Measurements from ENCODE around the gene ST3GAL3. TPM values are rescaled to one million over a fixed set of nuclear protein-coding genes. Genes with fewer than 3 reads are reported as not detected.

The ST3GAL3 gene
- polyA plus RNA-seq, 1 of the 3 experiments (the other 2 are of a cell fraction): 20.6 TPM

DNA sequence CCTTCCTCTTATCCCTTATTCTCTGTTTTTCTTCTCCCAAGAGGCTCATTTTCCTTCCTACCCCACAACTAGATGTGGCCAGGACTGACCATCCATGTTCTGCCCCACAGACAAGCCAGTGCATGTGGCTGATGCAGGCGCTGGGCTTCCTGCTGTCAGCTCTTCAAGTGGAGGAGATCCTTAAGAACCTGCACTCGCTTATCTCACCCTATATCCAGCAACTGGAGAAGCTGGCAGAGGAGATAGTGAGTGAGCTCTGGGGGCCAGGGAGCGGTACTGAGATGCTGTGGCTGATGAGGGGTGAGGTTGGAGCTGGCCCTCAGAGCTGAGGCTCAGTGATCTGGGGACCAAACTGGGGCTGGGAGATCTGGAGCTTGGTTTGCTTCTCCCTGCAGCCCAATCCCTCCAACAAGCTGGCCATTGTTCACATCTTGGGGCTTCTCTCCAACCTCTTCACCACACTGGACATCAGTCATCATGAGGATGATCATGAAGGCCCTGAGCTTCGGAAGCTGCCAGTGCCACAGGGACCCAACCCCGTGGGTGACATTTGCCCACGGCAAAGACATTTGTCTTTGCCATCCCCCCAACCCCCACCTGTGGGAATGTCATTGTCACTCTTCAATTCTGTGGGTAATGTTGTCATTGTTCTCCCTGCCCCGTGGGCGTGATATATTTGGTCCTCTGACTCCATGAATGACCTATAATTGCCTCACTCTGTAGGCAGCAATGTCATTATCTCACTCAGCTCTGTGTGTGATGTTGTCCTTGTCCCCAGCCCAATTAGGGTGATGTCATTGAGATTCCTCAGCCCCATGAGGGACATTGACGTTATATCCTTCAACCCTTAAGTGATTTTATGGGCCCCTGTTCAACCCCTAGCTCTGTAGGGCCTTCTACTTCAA, 251.3 kb downstream of the ST3GAL3 start:
- Histone ChIP-seq H4K20me1 (ENCODE audit: insufficient read depth) (no peaks in the 10 kb centered on the region), H3K9me3 (no peaks in the 10 kb centered on the region), H3K4me1 (ENCODE audit: control insufficient read depth in 1 of 2, insufficient read depth in 2 of 2, low read depth in 1 of 2, low read length in 1 of 2) (no peaks in the 10 kb centered on the region), H3K4me3 (ENCODE audit: low read depth in 2 of 2, low read length in 1 of 2) (no peak overlapping the region), H3K9me2 (no peaks in the 10 kb centered on the region), H3K4me2 (no peak overlapping the region), H3K27me3 (ENCODE audit: insufficient read depth) (no peaks in the 10 kb centered on the region), H2AFZ (ENCODE audit: low read depth) (no peak overlapping the region), H3K36me3 (replicated peaks in 1 of 2; ENCODE audit: control insufficient read depth in 1 of 2, insufficient read depth in 2 of 2, low read length in 1 of 2) (peaks cover 3 to 66% of the 10 kb centered on the region in 2 experiments), H3K27ac (ENCODE audit: low read depth in 2 of 2, low read length in 1 of 2) (no peak overlapping the region), H3K79me2 (ENCODE audit: insufficient read depth) (no peaks in the 10 kb centered on the region), H3K9ac (no peak overlapping the region), H3F3A (replicated peaks; ENCODE audit: insufficient read depth) (no peaks in the 10 kb centered on the region)
- TF ChIP-seq, protein P1, sequence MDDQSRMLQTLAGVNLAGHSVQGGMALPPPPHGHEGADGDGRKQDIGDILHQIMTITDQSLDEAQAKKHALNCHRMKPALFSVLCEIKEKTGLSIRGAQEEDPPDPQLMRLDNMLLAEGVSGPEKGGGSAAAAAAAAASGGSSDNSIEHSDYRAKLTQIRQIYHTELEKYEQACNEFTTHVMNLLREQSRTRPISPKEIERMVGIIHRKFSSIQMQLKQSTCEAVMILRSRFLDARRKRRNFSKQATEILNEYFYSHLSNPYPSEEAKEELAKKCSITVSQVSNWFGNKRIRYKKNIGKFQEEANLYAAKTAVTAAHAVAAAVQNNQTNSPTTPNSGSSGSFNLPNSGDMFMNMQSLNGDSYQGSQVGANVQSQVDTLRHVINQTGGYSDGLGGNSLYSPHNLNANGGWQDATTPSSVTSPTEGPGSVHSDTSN (IDR thresholded peaks at IDR 0.05): no peak
- TF ChIP-seq, protein P2, sequence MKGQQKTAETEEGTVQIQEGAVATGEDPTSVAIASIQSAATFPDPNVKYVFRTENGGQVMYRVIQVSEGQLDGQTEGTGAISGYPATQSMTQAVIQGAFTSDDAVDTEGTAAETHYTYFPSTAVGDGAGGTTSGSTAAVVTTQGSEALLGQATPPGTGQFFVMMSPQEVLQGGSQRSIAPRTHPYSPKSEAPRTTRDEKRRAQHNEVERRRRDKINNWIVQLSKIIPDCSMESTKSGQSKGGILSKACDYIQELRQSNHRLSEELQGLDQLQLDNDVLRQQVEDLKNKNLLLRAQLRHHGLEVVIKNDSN (IDR thresholded peaks at IDR 0.05; ENCODE audit: borderline replicate concordance, low read depth): no peak
- TF ChIP-seq, protein P3, sequence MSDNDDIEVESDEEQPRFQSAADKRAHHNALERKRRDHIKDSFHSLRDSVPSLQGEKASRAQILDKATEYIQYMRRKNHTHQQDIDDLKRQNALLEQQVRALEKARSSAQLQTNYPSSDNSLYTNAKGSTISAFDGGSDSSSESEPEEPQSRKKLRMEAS (IDR thresholded peaks at IDR 0.05; ENCODE audit: low read depth): no peak
- no peak for TF ChIP-seq NFIC (IDR thresholded peaks at IDR 0.05; ENCODE audit: borderline replicate concordance)
- TF ChIP-seq ELF1 (IDR thresholded peaks at IDR 0.05): no peak
- TF ChIP-seq FOXJ3 (CRISPR knock-in tag; IDR thresholded peaks at IDR 0.05): no peak
- no peak for TF ChIP-seq RFX5 (IDR thresholded peaks at IDR 0.05; ENCODE audit: low read length)
- no peak for TF ChIP-seq MXI1 (IDR thresholded peaks at IDR 0.05; ENCODE audit: low read depth, low read length)
- TF ChIP-seq EZH2phosphoT487 (IDR thresholded peaks at IDR 0.05; ENCODE audit: borderline replicate concordance, low read depth): no peak
- TF ChIP-seq SMC3 (IDR thresholded peaks at IDR 0.05; ENCODE audit: low read depth, low read length): no peak
- no peak for TF ChIP-seq RAD21 (IDR thresholded peaks at IDR 0.05; ENCODE audit: low read length)
- no peak for TF ChIP-seq TAF1 (IDR thresholded peaks at IDR 0.05; ENCODE audit: borderline replicate concordance, low read depth, low read length)
- TF ChIP-seq RXRA (IDR thresholded peaks at IDR 0.05; ENCODE audit: borderline replicate concordance, low read depth): no peak
- TF ChIP-seq, protein P4, sequence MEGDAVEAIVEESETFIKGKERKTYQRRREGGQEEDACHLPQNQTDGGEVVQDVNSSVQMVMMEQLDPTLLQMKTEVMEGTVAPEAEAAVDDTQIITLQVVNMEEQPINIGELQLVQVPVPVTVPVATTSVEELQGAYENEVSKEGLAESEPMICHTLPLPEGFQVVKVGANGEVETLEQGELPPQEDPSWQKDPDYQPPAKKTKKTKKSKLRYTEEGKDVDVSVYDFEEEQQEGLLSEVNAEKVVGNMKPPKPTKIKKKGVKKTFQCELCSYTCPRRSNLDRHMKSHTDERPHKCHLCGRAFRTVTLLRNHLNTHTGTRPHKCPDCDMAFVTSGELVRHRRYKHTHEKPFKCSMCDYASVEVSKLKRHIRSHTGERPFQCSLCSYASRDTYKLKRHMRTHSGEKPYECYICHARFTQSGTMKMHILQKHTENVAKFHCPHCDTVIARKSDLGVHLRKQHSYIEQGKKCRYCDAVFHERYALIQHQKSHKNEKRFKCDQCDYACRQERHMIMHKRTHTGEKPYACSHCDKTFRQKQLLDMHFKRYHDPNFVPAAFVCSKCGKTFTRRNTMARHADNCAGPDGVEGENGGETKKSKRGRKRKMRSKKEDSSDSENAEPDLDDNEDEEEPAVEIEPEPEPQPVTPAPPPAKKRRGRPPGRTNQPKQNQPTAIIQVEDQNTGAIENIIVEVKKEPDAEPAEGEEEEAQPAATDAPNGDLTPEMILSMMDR (IDR thresholded peaks at IDR 0.05): no peak
- TF ChIP-seq, protein P5, sequence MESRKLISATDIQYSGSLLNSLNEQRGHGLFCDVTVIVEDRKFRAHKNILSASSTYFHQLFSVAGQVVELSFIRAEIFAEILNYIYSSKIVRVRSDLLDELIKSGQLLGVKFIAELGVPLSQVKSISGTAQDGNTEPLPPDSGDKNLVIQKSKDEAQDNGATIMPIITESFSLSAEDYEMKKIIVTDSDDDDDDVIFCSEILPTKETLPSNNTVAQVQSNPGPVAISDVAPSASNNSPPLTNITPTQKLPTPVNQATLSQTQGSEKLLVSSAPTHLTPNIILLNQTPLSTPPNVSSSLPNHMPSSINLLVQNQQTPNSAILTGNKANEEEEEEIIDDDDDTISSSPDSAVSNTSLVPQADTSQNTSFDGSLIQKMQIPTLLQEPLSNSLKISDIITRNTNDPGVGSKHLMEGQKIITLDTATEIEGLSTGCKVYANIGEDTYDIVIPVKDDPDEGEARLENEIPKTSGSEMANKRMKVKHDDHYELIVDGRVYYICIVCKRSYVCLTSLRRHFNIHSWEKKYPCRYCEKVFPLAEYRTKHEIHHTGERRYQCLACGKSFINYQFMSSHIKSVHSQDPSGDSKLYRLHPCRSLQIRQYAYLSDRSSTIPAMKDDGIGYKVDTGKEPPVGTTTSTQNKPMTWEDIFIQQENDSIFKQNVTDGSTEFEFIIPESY (IDR thresholded peaks at IDR 0.05; ENCODE audit: borderline replicate concordance, low read depth): no peak
- TF ChIP-seq FOXM1 (IDR thresholded peaks at IDR 0.05; ENCODE audit: low read depth): no peak
- no peak for TF ChIP-seq POLR2AphosphoS5 (IDR thresholded peaks at IDR 0.05; ENCODE audit: low read depth, low read length)
- TF ChIP-seq EP300 (IDR thresholded peaks at IDR 0.05; ENCODE audit: borderline replicate concordance in 1 of 2, low read depth in 1 of 2, low read length in 1 of 2): no peak
- TF ChIP-seq SIN3A (IDR thresholded peaks at IDR 0.05; ENCODE audit: borderline replicate concordance, low read depth, low read length): no peak
- no peak for DNase-seq
- ChIA-PET CTCF (interaction anchor here (0.7 to 2.2 kb wide), 9 partner anchors 10 to 195 kb away, joined by 3 to 9 read pairs (median 4); partner anchors contain the start of gene IPO13), POLR2A (interaction anchor here (1.5 kb wide), 1 partner anchor 11 kb away, joined by 6 read pairs; no protein-coding TSS in a partner anchor)
- 77% methylated on average over 8 of the region's 9 CpGs for WGBS (ENCODE audit: low lambda C conversion rate)

Measured in SK-N-SH (cell line).